CD4-positive, alpha-beta T cell treated with Interleukin-15 for 4 hours (primary cell): ENCODE results near the gene OLFML2A.
A peak's percentile ranks its signal among the peaks of the same experiment; 100 is the strongest.

Experiments
- DNase-seq: peaks from one replicate; pipeline ENCODE4 v3.0.0-alpha.2; 2020; ENCODE audit warnings: low spot score

Gene OLFML2A

DNA sequence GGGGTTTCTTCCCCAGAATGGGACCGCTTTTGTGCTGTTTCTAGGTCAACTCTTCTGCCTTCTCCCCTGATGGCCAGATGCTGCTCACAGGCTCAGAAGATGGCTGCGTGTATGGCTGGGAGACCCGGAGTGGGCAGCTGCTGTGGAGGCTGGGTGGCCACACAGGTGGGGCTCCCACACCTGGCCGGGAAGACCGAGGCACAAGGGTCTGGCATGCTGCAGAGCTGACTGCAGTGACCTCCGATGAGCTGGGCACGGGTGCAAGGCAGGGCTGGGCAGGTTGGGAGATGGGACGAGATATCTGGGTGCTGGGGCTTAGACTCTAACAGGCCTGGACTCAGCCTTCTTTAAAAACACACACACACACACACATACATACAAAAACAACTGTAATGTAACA, 77.2 kb downstream of the OLFML2A start:
- DNase-seq: no peak

DNA sequence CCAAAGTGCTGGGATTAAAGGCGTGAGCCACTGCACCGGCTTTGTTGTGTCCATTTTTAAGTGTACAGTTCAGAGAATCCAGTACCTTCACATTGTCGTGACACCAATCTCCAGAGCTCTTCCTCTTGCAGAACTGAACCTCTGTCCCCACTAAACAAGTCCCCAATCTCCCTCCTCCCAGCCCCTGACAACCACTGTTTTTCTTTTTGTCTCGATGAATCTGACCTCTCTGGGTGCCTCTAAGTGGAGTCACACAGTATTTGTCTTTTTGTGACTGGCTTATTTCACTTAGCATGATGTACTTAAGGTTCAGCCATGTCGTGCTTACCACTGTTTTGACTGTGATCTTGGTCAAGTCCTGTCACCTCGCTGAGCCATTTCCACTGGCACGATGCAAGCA, 77.9 kb downstream of the OLFML2A start:
- no peak for DNase-seq

DNA sequence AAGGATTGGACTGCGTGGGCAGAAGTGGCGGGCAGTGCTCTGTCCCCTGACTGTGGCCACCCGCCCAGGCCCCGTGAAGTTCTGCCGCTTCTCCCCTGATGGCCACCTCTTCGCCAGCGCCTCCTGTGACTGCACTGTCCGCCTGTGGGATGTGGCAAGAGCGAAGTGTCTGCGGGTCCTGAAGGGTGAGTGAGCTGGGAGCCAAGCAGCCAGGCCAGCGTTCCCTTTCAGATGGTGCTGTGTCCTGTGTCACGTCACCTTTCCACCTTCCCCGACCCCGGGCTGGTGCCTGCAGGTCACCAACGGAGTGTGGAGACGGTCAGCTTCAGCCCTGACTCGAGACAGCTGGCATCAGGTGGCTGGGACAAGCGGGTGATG, 78.6 kb downstream of the OLFML2A start:
- DNase-seq: no peak

DNA sequence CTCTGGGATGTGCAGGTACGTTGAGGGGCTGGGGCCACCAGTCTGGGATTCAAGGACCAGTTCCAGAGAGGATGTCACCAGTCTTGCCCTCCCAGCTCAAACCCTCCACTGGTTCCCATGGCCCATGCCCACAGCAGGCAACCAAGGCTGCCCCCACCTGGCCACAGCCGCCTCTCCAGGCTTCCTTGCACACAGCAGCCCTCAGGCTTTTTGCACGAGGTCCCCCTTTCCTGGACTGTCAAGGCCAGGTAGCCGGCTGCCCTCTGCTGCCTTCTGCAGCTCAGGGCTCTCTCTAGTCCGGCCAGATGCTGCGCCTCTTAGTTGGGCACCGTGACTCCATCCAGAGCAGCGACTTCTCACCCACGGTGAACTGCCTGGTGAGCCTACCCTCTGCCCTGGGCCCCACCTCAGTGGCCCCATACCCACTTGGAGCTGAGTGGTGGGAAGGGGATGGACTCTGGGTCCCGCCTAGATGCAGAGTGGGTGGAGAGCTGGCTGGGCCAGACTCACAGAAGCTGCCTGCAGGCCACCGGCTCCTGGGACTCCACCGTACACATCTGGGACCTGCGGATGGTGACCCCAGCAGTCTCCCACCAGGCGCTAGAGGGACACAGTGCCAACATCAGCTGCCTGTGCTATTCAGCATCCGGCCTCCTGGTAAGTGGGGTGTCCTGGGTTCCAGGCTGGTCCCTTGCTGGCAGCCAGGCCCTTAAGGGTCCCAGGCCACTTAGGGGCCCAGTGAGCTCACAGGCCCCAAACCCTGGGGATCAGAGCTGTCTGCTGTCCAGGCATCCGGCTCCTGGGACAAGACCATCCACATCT, 79.2 kb downstream of the OLFML2A start:
- no peak for DNase-seq

DNA sequence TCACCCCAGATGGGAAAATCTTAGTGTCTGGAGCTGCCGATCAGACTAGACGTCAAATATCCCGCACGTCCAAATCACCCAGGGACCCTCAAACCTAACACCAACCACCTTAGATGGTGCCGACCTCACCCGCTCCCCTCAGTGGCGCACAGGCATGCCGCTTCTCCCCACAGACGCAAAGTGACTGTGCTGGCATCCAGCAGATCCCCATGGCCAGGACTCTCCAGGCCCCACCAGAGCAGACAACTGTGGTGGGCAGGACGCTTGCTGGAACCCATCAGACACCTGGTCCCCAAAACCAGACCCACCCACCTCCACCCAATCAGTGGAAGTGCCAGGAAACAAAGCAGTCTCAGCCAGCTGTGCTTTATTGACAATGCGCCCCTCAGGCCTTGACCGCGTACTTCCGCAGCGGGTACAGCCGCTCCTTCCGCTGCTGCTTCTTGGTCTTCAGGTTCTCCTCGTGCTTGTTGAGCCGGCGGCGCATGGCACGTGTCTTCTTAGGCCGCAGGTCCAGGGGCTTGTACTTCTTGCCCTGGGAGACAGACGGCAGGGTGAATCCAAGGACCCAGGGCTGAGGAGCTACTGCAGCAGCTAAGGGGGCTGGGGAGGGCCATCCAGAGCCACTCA, 80.7 kb downstream of the OLFML2A start:
- DNase-seq: no peak

DNA sequence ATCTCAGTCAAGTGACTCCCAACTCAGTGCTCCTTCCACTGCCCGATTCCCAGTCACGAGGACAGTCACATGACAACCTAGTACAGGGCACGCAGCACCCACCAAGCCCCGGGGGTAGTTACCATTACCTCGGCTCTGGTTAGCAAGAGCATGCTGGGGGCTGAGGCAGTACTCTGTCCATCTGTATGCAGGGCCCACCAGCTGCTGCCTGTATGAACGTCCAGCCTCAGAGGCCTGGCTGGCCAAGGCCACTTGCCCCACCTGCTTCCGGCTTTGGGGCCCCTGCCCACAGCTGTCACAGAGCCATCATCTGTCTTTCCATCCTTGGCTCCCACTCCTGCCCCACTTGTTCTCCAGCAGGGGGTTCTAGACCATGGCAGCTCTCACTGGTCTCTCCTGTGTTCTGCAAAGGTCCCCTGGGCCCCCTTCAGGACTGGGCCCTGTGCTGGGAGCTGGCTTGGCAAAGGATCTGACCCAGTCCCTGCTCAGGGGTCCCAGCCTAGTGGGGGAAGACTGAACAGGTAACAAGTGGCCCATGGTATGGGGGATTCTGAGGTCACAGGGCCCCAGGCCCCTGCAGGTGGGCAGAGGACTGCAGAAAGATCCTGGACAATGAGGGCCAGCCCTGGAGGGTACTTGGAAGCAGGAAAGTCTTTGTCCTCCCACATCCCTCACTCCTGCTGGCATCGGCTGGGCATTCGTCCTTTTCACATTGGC, 81.6 kb downstream of the OLFML2A start:
- DNase-seq: no peak

DNA sequence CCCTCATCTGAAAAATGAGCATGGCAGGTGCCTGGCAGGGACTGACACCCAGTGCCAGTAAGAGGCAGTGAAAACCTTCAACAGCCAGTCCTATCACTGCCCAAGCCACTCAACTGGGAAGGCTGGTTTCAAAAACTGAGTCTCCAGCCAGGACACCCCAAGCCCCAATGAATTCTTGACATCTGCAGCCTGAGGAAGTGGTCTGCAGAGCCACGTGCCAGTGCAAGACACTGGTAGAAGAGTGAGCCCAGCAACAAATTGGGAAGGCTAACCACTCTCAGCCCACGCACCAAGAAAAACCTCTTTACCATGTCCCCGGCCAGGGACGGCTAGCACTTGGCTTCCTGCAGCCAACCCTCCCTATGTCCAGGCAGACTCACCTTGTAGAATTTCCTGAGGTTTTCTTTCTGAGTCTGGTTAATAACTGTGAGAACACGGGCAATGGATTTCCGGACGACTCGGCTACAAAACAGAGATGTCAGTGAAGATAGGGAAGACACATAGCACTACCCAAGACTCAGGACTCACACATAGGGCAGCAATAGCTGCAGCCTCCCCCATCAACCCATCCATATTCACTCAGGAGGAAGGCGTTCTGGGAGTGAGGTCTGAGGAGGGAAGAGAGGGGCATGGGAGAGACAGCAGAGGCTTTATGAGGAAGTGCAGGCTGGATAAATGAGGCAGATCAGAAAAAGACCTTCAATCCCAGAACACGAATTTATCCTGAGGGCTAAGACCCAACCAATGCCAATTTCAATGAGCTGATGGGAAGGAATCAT, 83.1 kb downstream of the OLFML2A start:
- DNase-seq: no peak

DNA sequence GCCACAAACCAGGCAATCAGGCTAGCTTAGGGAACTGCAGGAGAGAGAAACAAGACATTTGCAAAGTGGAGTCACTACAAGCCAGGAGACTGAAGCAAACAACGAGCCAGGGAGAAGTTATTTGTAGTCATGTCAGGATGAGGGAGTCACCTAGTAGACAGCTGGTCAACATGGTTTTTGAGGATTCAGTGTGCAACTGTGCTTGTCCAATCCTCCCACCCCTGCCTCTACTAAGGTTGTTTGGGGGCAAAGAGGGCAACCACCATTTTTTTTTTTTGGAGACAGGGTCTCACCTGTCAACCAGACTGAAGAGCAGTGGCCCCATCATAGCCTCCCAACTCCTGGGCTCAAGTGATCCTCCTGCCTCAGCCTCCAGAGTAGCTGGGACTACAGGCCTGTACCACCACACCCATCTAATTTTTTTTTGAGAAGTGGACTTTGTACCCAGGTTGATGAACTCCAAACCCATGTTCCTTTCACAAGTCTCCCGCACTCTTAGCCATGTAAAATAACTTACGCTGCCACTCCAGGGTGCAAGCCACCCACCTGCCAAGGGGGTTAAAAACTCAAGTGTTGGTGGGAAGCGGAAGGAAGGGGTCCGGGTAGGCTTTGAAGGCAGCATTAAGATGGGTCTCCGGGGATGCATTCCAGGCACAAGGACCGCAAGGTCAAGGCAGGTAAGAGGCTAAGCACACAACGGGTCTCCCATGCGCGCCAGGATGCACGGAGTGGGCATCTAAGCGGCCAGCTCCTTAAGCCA, 83.8 kb downstream of the OLFML2A start:
- DNase-seq: no peak

DNA sequence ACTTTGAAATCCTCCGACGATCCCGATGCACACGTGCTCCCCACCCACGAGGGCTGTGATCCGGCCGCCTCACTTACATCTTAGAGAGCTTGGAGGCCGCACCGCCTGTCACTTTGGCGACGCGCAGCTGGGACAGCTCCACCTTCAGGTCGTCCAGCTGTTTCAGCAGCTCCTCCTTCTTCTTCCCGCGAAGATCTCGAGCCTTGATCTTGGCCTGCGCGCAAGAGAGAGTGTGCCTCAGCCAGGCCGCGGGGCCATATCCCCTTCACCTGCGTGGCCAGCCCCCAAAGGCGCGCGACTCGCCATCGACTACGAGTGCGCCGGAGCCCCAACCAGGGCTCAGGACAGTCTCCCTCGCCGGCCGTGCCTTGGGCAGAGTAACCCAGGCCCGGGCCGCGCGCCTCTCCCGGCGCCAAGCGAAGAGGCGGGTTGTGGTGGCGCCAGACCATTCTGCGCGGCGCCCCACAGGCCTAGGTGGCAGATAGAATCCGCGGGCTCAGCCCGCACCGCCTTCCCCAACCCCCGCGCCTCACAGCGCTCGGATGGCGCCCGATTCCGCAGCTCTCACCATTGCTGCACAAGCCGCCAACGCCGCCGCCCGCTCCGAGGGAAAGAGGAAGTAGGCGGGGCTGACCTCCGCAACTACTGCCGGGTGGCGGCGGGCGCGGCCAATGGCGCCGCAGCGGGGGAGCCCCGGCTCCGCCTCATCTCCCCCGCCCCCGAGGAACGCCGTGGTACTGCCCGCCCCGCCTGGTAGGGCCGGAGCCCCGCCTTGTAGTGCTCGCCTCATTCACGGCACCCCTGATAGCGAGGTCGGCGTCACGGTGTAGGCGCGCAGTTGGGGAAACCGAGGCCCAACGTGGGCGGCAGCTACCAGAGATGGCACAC, 84.7 kb downstream of the OLFML2A start, which contains the start of the genes ARPC5L and RPL35:
TSS of gene ARPC5L (plus strand) at position 789 of the 888 bp plus-strand sequence. CDS start 7,161 bp downstream, outside the sequence.
TSS of gene RPL35 (minus strand) at position 616 of the 888 bp plus-strand sequence. CDS start at position 571, 45 bp downstream.
- DNase-seq: peak; percentile 95

DNA sequence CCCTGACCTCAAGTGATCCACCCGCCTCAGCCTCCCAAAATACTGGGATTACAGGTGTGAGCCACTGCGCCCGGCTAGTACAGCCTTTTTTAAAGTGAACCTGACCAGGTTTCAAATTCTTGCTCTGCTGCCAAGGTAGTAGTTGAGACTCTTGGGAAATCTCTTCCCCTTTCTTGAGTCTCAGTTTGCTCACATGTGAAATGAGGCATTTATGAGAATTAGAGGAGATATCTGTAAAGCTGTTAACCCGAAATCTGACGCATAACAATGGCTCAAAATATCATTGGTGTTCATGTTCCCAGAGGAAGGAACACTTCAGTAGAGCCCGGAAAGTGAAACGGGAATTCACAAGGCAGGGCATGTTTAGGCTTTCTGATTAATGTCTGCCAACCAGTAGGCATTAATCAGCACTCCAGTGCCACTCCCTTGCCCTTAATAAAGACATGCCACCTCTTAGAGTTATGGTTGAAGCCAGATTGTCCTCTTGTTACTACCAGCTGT, 86.5 kb downstream of the OLFML2A start:
- DNase-seq: no peak
